Rectal smooth muscle tissue (tissue), 1 donor: ENCODE data around the gene GIMAP5.
"Not testable (repeated sequence)": the region's sequence is repeated elsewhere in the genome, so short reads cannot be mapped to it uniquely, and the experiment has no call there.

Experiments used
- H3K27ac ChIP-seq: one replicate; pipeline ENCODE4 v1.7.0; 2013; ENCODE audit warnings: low read depth, low read length, inconsistent platforms
- H3K27me3 ChIP-seq: one replicate; pipeline ENCODE4 v1.7.0; 2013; ENCODE audit warnings: low read length; ENCODE audit not compliant: control insufficient read depth, insufficient read depth
- H3K36me3 ChIP-seq: one replicate; pipeline ENCODE4 v1.7.0; 2013; ENCODE audit warnings: low read length; ENCODE audit not compliant: control insufficient read depth, insufficient read depth
- H3K4me1 ChIP-seq: one replicate; pipeline ENCODE4 v1.7.0; 2013; ENCODE audit warnings: low read length; ENCODE audit not compliant: control insufficient read depth, insufficient read depth
- H3K4me3 ChIP-seq: one replicate; pipeline ENCODE4 v1.7.0; 2013; ENCODE audit warnings: low read length
- H3K9ac ChIP-seq: one replicate; pipeline ENCODE4 v1.7.0; 2013; ENCODE audit warnings: low read length

Gene GIMAP5

DNA sequence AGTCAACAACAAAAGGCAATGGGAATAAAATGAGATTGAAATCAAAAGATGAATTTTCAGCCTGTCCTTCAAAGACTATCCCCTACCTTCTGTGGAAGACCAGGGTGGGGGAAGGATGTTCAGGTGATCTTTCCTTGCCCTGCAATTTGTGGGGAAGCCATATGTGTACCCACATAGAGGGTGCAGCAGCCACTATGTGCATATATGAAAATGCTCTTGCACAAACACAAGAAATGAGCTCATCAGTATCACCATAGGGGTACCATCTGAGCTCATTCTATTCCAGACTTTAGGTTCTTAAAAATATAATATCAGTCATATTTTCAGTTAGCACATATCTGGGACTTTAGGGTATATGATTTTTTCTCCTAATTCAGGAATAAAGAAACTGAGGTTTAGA is 17.7 kb downstream of the GIMAP5 start:
- H3K9ac ChIP-seq, result no peak overlapping the region
- no peaks in the 10 kb centered on the region for H3K27me3 ChIP-seq
- no peak overlapping the region for H3K4me3 ChIP-seq
- H3K4me1 ChIP-seq, result no peaks in the 10 kb centered on the region
- H3K27ac ChIP-seq, result no peak overlapping the region
- no peaks in the 10 kb centered on the region for H3K36me3 ChIP-seq

- no peak overlapping the region for H3K9ac ChIP-seq
- no peaks in the 10 kb centered on the region for H3K4me1 ChIP-seq
- H3K36me3 ChIP-seq, result no peaks in the 10 kb centered on the region
- no peaks in the 10 kb centered on the region for H3K27me3 ChIP-seq
- H3K27ac ChIP-seq, result no peak overlapping the region
- H3K4me3 ChIP-seq, result no peak overlapping the region
Observed at GRCh38 chr7:150755473-150756099, 18.4 kb downstream of the GIMAP5 start.

DNA sequence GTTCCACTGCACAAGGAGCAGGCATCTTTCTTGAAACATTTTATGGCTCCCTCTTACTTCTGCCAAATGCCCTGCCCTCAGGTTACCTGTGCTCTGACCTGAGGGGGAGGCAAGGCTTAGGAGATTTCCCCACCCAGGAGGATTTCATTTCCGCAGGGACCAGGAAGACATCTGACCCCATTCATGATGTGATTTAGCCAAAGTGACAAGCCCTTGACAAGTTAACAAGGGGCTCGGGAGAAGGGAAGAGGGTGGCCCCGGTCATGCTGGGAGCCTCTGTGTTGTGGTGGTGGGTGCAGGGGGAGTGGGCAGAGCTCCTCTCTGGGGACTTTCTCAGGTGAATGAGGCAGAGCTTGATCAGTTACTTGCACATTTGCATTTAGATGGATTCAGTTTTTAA is 18.9 kb downstream of the GIMAP5 start:
- no peak overlapping the region for H3K27ac ChIP-seq
- H3K4me1 ChIP-seq, result no peaks in the 10 kb centered on the region
- H3K27me3 ChIP-seq, result no peaks in the 10 kb centered on the region
- no peaks in the 10 kb centered on the region for H3K36me3 ChIP-seq
- no peak overlapping the region for H3K4me3 ChIP-seq
- H3K9ac ChIP-seq, result no peak overlapping the region

- Histone ChIP-seq H3K9ac (no peak overlapping the region), H3K27me3 (no peaks in the 10 kb centered on the region), H3K27ac (no peak overlapping the region), H3K4me1 (no peaks in the 10 kb centered on the region), H3K36me3 (no peaks in the 10 kb centered on the region), H3K4me3 (no peak overlapping the region)
Observed at GRCh38 chr7:150756858-150757257, 19.6 kb downstream of the GIMAP5 start.

GRCh38 chr7:150759479-150759878 is 22.3 kb downstream of the GIMAP5 start:
- Histone ChIP-seq H3K4me1 (no peaks in the 10 kb centered on the region), H3K27me3 (no peaks in the 10 kb centered on the region), H3K36me3 (no peaks in the 10 kb centered on the region), H3K27ac (no peak overlapping the region), H3K9ac (no peak overlapping the region), H3K4me3 (no peak overlapping the region)

DNA sequence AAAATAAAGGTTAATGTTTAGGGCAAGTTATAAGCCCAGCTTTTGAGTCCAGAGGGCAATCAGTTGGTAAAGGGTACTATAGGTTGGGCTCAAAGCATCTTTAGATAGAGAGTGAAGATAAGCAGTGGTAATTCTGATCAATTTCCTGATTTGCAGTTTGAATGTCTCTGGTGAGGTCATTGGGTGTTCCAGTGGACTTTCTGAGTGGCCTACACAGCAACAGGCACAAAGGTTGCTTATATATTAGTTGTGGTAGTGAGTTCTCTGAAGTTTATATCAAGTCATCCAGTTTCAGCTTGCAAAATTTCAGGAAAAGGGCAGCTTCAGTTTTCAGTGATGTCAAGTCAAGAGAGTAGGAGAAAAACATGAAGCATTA is 29.1 kb downstream of the GIMAP5 start:
- Histone ChIP-seq H3K36me3 (no peaks in the 10 kb centered on the region), H3K9ac (no peak overlapping the region), H3K27me3 (no peaks in the 10 kb centered on the region), H3K27ac (no peak overlapping the region), H3K4me1 (no peaks in the 10 kb centered on the region), H3K4me3 (no peak overlapping the region)

DNA sequence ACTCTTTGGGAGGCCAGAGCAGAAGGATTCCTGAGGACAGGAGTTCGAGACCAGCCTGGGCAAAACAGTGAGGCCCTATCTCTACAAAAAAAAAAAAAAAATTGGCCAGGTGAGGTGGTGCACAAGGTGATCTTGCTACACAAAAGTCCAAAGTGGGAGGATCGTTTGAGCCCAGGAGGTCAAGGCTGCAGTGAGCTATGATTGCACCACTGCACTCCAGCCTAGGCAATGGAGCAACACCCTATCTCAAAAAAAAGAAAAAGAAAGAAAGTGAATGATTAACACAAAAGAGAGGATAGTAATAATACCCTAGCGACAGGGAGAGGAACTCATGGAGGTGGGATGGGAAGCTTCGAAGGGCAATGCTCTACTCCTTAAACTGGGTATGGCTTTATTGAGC is 32.5 kb downstream of the GIMAP5 start:
- Histone ChIP-seq H3K4me3 (no peak overlapping the region), H3K4me1 (no peaks in the 10 kb centered on the region), H3K9ac (no peak overlapping the region), H3K27me3 (no peaks in the 10 kb centered on the region), H3K27ac (no peak overlapping the region), H3K36me3 (no peaks in the 10 kb centered on the region)

- not testable (repeated sequence) for H3K27ac ChIP-seq, H3K9ac ChIP-seq, H3K36me3 ChIP-seq, H3K4me1 ChIP-seq, H3K4me3 ChIP-seq, H3K27me3 ChIP-seq
Observed at GRCh38 chr7:150774131-150774530, 36.9 kb downstream of the GIMAP5 start.

DNA sequence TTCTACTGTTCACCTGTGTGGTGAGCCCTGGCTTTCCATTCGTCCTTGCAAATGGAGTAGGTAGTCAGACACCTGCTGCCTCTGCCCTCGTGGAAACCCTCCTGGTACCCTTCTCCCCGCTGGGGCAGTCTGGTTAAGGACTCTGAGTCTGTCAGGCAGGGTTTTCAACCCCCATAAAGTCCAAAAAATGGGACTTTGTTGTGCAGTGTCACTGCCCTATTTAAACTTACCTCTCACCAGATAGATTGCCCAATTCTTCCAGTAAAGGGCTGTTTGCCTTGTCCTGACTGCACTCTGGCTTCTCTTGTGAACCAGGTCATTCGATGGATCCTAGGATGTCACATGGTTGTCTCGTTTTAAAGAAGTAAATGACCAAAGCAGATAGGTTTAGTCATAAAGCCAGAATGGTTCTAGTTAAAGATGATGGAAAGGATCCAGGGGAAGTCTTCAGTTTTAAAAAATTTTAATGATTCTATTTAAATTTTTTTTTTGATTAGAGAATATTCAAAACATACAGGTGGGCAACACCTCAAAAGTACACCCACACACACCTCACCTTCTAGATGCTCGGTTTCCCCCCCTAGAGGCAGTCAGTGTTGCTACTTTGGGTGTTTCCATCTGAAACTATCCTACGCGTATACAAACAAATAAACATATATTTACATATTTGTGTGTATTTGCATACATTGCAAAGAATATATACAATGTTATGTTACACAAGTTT is 41.0 kb downstream of the GIMAP5 start:
- H3K9ac ChIP-seq, result no peak overlapping the region
- H3K4me3 ChIP-seq, result no peak overlapping the region
- H3K36me3 ChIP-seq, result no peaks in the 10 kb centered on the region
- peaks cover 2% of the 10 kb centered on the region for H3K4me1 ChIP-seq
- no peak overlapping the region for H3K27ac ChIP-seq
- H3K27me3 ChIP-seq, result no peaks in the 10 kb centered on the region

GRCh38 chr7:150778738-150779301 is 41.6 kb downstream of the GIMAP5 start:
- Histone ChIP-seq H3K9ac (no peak overlapping the region), H3K36me3 (no peaks in the 10 kb centered on the region), H3K4me1 (peaks cover 2% of the 10 kb centered on the region), H3K27ac (no peak overlapping the region), H3K27me3 (no peaks in the 10 kb centered on the region), H3K4me3 (no peak overlapping the region)

GRCh38 chr7:150780292-150780691 is 43.1 kb downstream of the GIMAP5 start:
- peaks cover 2% of the 10 kb centered on the region for H3K4me1 ChIP-seq
- no peaks in the 10 kb centered on the region for H3K36me3 ChIP-seq
- no peak overlapping the region for H3K27ac ChIP-seq
- H3K4me3 ChIP-seq, result no peak overlapping the region
- H3K9ac ChIP-seq, result no peak overlapping the region
- H3K27me3 ChIP-seq, result no peaks in the 10 kb centered on the region

GRCh38 chr7:150781103-150781502 is 43.9 kb downstream of the GIMAP5 start:
- H3K36me3 ChIP-seq, result no peaks in the 10 kb centered on the region
- H3K27me3 ChIP-seq, result no peaks in the 10 kb centered on the region
- H3K9ac ChIP-seq, result no peak overlapping the region
- no peak overlapping the region for H3K27ac ChIP-seq
- H3K4me3 ChIP-seq, result no peak overlapping the region
- peaks cover 2% of the 10 kb centered on the region for H3K4me1 ChIP-seq

DNA sequence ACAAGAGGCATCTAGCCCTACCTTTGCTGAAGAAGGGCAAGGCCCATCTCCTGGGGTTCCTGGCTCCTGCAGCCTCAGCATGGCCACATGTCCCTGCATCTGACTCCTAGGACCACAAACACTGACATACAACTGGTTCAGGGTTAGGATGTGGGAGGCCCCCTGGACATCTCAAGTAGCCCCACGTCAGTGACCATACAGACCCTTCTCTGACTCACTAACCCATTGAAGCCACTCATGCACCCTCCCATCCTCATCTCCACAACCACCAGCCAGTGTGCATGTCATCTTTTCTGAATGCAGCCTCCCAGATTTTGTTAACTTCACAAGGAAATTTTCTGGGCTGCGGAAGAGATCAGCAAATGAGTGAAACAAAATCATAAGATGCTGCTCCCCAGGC is 44.7 kb downstream of the GIMAP5 start:
- no peaks in the 10 kb centered on the region for H3K27me3 ChIP-seq
- peaks cover 2% of the 10 kb centered on the region for H3K4me1 ChIP-seq
- H3K27ac ChIP-seq, result no peak overlapping the region
- H3K4me3 ChIP-seq, result no peak overlapping the region
- H3K36me3 ChIP-seq, result no peaks in the 10 kb centered on the region
- no peak overlapping the region for H3K9ac ChIP-seq
